Lower leg skin (tissue), 3 donors: Measurements from ENCODE around the gene ZNF511.

Source experiments
- CTCF ChIP-seq, 3 donors: fragments of 450-650 bp; IDR thresholded peaks; one replicate each; pipeline ENCODE4 v1.5.1; 2016; ENCODE audit warnings: antibody characterized with exemption in 3 of 3, mild to moderate bottlenecking in 3 of 3, moderate library complexity in 2 of 3
- POLR2A ChIP-seq, 2 donors: fragments of 450-650 bp; IDR thresholded peaks; one replicate each; pipeline ENCODE4 v1.6.1; 2016 to 2017; ENCODE audit warnings: antibody characterized with exemption in 2 of 2, mild to moderate bottlenecking in 1 of 2, moderate library complexity in 1 of 2

- no peak for TF ChIP-seq POLR2A (IDR thresholded peaks at IDR 0.05)
- TF ChIP-seq CTCF (IDR thresholded peaks at IDR 0.05), result no peak
These were observed 42.2 kb downstream of the ZNF511 start for GRCh38 chr10:133350950-133351329.
